Neural progenitor cell (in vitro differentiated cells): ENCODE results near the gene DLGAP3.

Source experiments
- CTCF ChIP-seq: fragments of 200-600 bp; sonication (generic); IDR thresholded peaks from 2 replicates; pipeline ENCODE4 v1.5.1; 2017; ENCODE audit warnings: antibody characterized with exemption, mild to moderate bottlenecking
- EZH2 ChIP-seq: fragments of 200-600 bp; sonication (generic); IDR thresholded peaks from 2 replicates; pipeline ENCODE4 v1.6.1; 2017; ENCODE audit warnings: antibody characterized with exemption, mild to moderate bottlenecking, moderate library complexity

DNA sequence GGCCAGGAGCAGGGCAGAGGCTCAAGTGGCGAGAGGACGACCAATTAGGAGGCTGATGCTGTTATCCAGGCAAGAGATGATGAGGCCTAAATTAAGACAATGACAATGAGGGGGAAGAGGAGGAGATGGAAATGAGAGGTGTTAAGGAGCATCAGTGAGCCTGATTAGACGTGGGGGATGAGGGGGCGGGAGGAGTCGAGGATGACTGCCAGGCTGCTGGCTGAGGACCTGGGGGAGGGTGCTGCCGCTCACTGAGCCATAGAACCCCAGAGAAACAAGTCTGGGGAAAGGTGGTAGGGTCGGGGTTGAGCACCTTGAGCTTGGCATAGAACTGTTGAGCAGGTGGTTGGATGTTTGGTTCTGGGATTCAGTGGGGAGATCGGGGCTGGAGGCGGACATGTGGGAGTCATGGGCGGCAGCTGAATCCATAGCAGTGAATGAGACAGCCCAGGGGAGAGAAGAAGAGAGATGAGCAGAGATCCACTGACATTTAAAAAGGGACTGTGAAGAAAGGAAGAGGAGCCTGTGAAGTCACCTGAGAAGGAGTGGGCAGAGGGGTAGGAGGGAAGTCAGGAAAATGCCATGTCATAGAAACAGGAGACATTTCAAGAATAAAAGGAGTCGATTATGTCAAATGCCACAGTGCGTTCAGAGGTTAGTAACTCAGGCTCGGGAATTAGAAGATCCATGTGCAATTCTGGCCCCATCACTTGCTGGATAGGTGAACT is 28.5 kb downstream of the DLGAP3 start:
- TF ChIP-seq CTCF (no peak), EZH2 (no peak)
